Ishikawa (cell line): ENCODE results near the gene EYA2.

Experiments
- CEBPB ChIP-seq: IDR thresholded peaks from 2 replicates; pipeline ENCODE4 v1.6.1; 2012
- CREB1 ChIP-seq: IDR thresholded peaks from 2 replicates; pipeline ENCODE4 v1.6.1; 2012; ENCODE audit warnings: low read depth
- EGR1 ChIP-seq: IDR thresholded peaks from 2 replicates; pipeline ENCODE4 v1.6.1; 2012
- EP300 ChIP-seq: IDR thresholded peaks from 2 replicates; pipeline ENCODE4 v1.6.1; 2012; ENCODE audit warnings: borderline replicate concordance
- FOXM1 ChIP-seq: IDR thresholded peaks from 2 replicates; pipeline ENCODE4 v1.6.1; 2012; ENCODE audit warnings: low read depth, borderline replicate concordance
- NFIC ChIP-seq: IDR thresholded peaks from 2 replicates; pipeline ENCODE4 v1.6.1; 2012
- RAD21 ChIP-seq: IDR thresholded peaks from 2 replicates; pipeline ENCODE4 v1.6.1; 2012; ENCODE audit warnings: low read depth
- TAF1 ChIP-seq: IDR thresholded peaks from 2 replicates; pipeline ENCODE4 v1.6.1; 2012; ENCODE audit warnings: low read depth, mild to moderate bottlenecking
- TCF12 ChIP-seq: IDR thresholded peaks from 2 replicates; pipeline ENCODE4 v1.6.1; 2012; ENCODE audit warnings: low read depth
- TEAD4 ChIP-seq: IDR thresholded peaks from 2 replicates; pipeline ENCODE4 v1.6.1; 2012
- YY1 ChIP-seq: IDR thresholded peaks from 2 replicates; pipeline ENCODE4 v1.6.1; 2012; ENCODE audit warnings: low read depth
- ZBTB7A ChIP-seq: IDR thresholded peaks from 2 replicates; pipeline ENCODE4 v1.6.1; 2012; ENCODE audit warnings: low read depth
- TF ChIP-seq, protein P1 (sequence below): IDR thresholded peaks from 2 replicates; pipeline ENCODE4 v1.6.1; 2012; ENCODE audit warnings: low read depth, mild to moderate bottlenecking
- TF ChIP-seq, protein P2 (sequence below): IDR thresholded peaks from 2 replicates; pipeline ENCODE4 v1.6.1; 2012
- TF ChIP-seq, protein P3 (sequence below): IDR thresholded peaks from 2 replicates; pipeline ENCODE4 v1.6.1; 2012

Gene EYA2

DNA sequence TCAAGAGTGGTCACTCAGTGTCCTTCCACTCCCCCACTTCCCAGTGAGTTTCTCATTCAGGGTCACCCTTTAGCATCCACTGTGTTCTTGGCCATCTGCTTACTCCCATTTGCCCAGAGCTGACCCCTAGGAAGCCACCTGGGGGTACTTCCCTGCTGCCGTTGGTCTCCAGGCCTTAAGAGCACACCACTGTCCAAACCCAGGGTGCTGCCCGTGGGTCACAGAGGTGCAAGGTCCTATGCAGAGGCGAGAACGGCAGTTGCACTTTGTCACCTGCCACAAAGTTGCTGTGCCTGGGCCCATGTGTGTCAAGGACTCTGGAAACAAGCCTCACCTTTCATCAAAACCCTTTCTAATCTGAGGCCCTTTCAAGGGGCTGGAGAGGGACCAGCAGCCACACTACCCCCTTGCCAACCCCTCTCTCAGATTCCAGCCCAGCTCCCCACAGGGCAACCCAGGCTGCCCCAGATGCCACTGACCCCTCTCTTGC lies 270.8 kb downstream of the EYA2 start:
- TF ChIP-seq, protein P1, sequence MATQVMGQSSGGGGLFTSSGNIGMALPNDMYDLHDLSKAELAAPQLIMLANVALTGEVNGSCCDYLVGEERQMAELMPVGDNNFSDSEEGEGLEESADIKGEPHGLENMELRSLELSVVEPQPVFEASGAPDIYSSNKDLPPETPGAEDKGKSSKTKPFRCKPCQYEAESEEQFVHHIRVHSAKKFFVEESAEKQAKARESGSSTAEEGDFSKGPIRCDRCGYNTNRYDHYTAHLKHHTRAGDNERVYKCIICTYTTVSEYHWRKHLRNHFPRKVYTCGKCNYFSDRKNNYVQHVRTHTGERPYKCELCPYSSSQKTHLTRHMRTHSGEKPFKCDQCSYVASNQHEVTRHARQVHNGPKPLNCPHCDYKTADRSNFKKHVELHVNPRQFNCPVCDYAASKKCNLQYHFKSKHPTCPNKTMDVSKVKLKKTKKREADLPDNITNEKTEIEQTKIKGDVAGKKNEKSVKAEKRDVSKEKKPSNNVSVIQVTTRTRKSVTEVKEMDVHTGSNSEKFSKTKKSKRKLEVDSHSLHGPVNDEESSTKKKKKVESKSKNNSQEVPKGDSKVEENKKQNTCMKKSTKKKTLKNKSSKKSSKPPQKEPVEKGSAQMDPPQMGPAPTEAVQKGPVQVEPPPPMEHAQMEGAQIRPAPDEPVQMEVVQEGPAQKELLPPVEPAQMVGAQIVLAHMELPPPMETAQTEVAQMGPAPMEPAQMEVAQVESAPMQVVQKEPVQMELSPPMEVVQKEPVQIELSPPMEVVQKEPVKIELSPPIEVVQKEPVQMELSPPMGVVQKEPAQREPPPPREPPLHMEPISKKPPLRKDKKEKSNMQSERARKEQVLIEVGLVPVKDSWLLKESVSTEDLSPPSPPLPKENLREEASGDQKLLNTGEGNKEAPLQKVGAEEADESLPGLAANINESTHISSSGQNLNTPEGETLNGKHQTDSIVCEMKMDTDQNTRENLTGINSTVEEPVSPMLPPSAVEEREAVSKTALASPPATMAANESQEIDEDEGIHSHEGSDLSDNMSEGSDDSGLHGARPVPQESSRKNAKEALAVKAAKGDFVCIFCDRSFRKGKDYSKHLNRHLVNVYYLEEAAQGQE: no peak
- no peak for TF ChIP-seq ZBTB7A
- no peak for TF ChIP-seq FOXM1
- TF ChIP-seq CREB1: no peak
- no peak for TF ChIP-seq EP300

DNA sequence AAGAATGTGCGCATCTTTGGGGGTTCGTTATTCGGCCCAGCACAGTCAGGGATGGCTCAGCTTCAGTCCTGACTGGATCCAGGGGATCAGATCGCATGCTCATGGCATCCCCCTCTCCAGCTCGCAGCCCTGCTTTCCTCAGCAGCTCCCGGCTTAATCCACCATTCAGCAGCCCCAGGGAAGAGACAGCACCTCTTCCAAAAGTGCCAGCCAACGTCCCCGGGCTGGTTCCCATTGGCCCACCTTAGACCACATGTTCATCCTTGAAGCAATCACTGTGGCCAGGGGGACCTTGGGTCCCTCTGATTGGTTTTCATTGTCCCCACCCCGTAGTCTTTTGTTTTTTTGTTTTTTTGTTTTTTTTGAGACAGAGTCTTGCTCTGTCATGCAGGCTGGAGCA lies 273.2 kb downstream of the EYA2 start:
- TF ChIP-seq EP300: no peak
- TF ChIP-seq YY1: no peak
- no peak for TF ChIP-seq FOXM1
- no peak for TF ChIP-seq CEBPB
- no peak for TF ChIP-seq TAF1
- no peak for TF ChIP-seq EGR1
- TF ChIP-seq RAD21: no peak
- TF ChIP-seq, protein P2, sequence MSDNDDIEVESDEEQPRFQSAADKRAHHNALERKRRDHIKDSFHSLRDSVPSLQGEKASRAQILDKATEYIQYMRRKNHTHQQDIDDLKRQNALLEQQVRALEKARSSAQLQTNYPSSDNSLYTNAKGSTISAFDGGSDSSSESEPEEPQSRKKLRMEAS: no peak
- TF ChIP-seq, protein P1: no peak
- TF ChIP-seq TEAD4: no peak
- TF ChIP-seq ZBTB7A: no peak

DNA sequence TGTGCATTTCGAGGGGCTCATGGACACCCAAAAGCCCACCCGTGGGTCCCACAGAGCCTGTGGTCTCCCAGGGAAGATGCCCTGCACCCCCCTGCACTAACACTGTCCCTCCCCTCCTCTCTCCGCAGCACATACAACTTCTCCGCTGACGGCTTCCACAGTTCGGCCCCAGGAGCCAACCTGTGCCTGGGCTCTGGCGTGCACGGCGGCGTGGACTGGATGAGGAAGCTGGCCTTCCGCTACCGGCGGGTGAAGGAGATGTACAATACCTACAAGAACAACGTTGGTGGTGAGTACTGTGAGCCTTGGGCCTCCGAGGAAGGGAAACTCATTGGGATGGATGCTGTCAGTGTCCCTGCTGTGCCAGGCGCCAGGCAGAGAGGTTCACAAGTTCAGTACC lies 277.9 kb downstream of the EYA2 start:
- TF ChIP-seq YY1 (no peak), CEBPB (no peak), RAD21 (no peak), CREB1 (no peak), TCF12 (no peak)
- TF ChIP-seq, protein P1: no peak

GRCh38 chr20:47173596-47174216 lies 279.1 kb downstream of the EYA2 start:
- TF ChIP-seq ZBTB7A: no peak
- TF ChIP-seq TCF12: no peak
- TF ChIP-seq, protein P3, sequence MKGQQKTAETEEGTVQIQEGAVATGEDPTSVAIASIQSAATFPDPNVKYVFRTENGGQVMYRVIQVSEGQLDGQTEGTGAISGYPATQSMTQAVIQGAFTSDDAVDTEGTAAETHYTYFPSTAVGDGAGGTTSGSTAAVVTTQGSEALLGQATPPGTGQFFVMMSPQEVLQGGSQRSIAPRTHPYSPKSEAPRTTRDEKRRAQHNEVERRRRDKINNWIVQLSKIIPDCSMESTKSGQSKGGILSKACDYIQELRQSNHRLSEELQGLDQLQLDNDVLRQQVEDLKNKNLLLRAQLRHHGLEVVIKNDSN: no peak

- TF ChIP-seq EP300 (no peak), RAD21 (no peak), TEAD4 (no peak), ZBTB7A (no peak), CREB1 (no peak), EGR1 (no peak), NFIC (no peak), TAF1 (no peak), YY1 (no peak), TCF12 (no peak), CEBPB (no peak)
- TF ChIP-seq, protein P1: no peak
- TF ChIP-seq, protein P3: no peak
- TF ChIP-seq, protein P2: no peak
These were observed 280.0 kb downstream of the EYA2 start for GRCh38 chr20:47174456-47175243.
